Vagina (tissue), 2 donors: ENCODE measurements around the gene SIRPB1. TPM values are rescaled to one million over a fixed set of nuclear protein-coding genes. Genes with fewer than 3 reads are reported as not detected.
"Not testable (repeated sequence)": the region's sequence is repeated elsewhere in the genome, so short reads cannot be mapped to it uniquely, and the experiment has no call there.

Source experiments
- DNase-seq, 2 donors: peaks; one replicate each; pipeline ENCODE4 v3.0.0-alpha.2; 2017; ENCODE audit errors: extremely low spot score in 2 of 2
- H3K27ac ChIP-seq: fragments of 200-600 bp; sonication (generic); one replicate; pipeline ENCODE4 v1.5.1; 2019
- H3K27me3 ChIP-seq: fragments of 200-600 bp; sonication (generic); one replicate; pipeline ENCODE4 v1.5.1; 2019
- H3K36me3 ChIP-seq, 2 donors: fragments of 200-600 bp; sonication (generic); one replicate each; pipeline ENCODE4 v1.5.1; 2017 to 2019
- H3K4me1 ChIP-seq: fragments of 200-600 bp; sonication (generic); one replicate; pipeline ENCODE4 v1.5.1; 2019
- H3K4me3 ChIP-seq, 2 donors: fragments of 200-600 bp; sonication (generic); 1 replicate in 1 of 2; 2 replicates in 1 of 2; pipeline ENCODE4 v1.5.1; 2016 to 2019
- H3K9me3 ChIP-seq: fragments of 200-600 bp; sonication (generic); one replicate; pipeline ENCODE4 v1.5.1; 2019
- POLR2A ChIP-seq, 2 donors: fragments of 450-650 bp; IDR thresholded peaks; one replicate each; pipeline ENCODE4 v1.6.1; 2017; ENCODE audit warnings: antibody characterized with exemption in 2 of 2, mild to moderate bottlenecking in 2 of 2, moderate library complexity in 2 of 2
- POLR2AphosphoS5 ChIP-seq, 2 donors: sonication (generic); formaldehyde crosslinking; IDR thresholded peaks; one replicate each; pipeline ENCODE4 v1.9.0; 2017; ENCODE audit warnings: antibody characterized with exemption in 2 of 2, mild to moderate bottlenecking in 2 of 2, low read depth in 1 of 2; ENCODE audit not compliant: insufficient read depth in 1 of 2
- intact Hi-C: fragments of 100-400 bp; cut with DNase I; formaldehyde crosslinking; loops from one replicate; pipeline ENCODE4 v1.15.1; 2023
- total RNA-seq: library from RNA; depleted of rRNA; stranded (reverse); fragments of >200 nt; gene quantifications from one replicate; pipeline ENCODE4 v1.2.3, GENCODE V29; 2016
- TF ChIP-seq, protein P1 (sequence below), 3 experiments: fragments of 450-650 bp in 2 of 3; fragments of 200-600 bp in 1 of 3; sonication (generic) in 1 of 3; IDR thresholded peaks; one replicate each; pipeline ENCODE4 v1.5.1; 2017 to 2019; ENCODE audit warnings: antibody characterized with exemption in 3 of 3, mild to moderate bottlenecking in 2 of 3, moderate library complexity in 2 of 3

The SIRPB1 gene
- total RNA-seq, 1 donor from 2014 or later: 2.5 TPM

DNA sequence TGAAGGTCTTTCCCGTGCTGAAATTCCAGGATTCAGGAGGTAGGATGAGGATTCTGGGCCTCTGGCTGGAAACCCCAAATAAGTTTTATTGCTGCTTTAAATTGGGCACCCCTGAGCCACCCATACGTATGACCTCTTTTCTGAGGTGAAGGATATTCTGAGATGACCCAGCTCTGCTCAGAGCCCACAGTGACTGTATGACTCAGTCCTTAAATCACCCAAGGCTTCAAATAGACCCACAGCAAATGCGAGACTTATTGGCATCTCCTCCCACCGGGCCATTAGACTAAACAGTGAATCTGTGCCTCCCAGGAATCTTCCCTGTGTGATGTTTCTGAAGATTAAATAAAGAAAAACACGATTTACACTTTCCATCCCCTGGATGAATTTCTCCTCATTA is 28.3 kb upstream of the SIRPB1 start:
- Histone ChIP-seq H3K4me3 (no peak overlapping the region), H3K27me3 (no peaks in the 10 kb centered on the region), H3K4me1 (no peaks in the 10 kb centered on the region), H3K9me3 (no peaks in the 10 kb centered on the region), H3K27ac (no peak overlapping the region), H3K36me3 (no peaks in the 10 kb centered on the region)
- TF ChIP-seq, protein P1, sequence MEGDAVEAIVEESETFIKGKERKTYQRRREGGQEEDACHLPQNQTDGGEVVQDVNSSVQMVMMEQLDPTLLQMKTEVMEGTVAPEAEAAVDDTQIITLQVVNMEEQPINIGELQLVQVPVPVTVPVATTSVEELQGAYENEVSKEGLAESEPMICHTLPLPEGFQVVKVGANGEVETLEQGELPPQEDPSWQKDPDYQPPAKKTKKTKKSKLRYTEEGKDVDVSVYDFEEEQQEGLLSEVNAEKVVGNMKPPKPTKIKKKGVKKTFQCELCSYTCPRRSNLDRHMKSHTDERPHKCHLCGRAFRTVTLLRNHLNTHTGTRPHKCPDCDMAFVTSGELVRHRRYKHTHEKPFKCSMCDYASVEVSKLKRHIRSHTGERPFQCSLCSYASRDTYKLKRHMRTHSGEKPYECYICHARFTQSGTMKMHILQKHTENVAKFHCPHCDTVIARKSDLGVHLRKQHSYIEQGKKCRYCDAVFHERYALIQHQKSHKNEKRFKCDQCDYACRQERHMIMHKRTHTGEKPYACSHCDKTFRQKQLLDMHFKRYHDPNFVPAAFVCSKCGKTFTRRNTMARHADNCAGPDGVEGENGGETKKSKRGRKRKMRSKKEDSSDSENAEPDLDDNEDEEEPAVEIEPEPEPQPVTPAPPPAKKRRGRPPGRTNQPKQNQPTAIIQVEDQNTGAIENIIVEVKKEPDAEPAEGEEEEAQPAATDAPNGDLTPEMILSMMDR (IDR thresholded peaks at IDR 0.05): no peak
- no peak for TF ChIP-seq POLR2A (IDR thresholded peaks at IDR 0.05)
- TF ChIP-seq POLR2AphosphoS5 (IDR thresholded peaks at IDR 0.05; ENCODE audit: insufficient read depth in 1 of 2, low read depth in 1 of 2): no peak
- intact Hi-C loops: no loop called here
- DNase-seq: no peak

DNA sequence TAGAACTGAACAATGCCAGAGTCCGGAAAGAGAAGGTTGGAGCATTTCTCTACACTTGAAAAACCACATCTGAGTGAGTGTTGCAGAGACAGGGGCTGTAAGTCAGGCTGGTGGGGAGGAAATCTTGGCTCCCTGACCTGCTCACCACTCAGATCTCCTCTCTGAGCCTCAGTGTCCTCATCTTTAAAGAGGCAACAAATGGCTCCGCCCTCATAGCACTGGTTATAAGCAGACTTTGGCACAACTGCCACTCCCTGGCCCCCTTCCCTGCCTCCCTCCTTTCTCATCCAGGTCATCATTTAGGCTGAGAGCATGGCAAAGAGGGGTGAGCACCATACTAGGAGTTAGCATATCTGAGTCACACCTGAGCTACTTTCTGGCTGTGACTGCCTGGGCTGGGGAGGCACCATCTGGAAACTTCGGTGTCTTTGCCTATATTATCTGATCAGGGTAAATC is 27.2 kb upstream of the SIRPB1 start:
- H3K27ac ChIP-seq: no peak overlapping the region
- no peaks in the 10 kb centered on the region for H3K27me3 ChIP-seq
- DNase-seq: peak in 1 of 2 donors; percentile 34
- no peaks in the 10 kb centered on the region for H3K4me1 ChIP-seq
- no peaks in the 10 kb centered on the region for H3K36me3 ChIP-seq
- H3K9me3 ChIP-seq: no peaks in the 10 kb centered on the region
- intact Hi-C loops: no loop called here
- no peak overlapping the region for H3K4me3 ChIP-seq
- TF ChIP-seq POLR2A (IDR thresholded peaks at IDR 0.05) (no peak), POLR2AphosphoS5 (IDR thresholded peaks at IDR 0.05; ENCODE audit: insufficient read depth in 1 of 2, low read depth in 1 of 2) (no peak)
- TF ChIP-seq, protein P1 (IDR thresholded peaks at IDR 0.05): no peak

DNA sequence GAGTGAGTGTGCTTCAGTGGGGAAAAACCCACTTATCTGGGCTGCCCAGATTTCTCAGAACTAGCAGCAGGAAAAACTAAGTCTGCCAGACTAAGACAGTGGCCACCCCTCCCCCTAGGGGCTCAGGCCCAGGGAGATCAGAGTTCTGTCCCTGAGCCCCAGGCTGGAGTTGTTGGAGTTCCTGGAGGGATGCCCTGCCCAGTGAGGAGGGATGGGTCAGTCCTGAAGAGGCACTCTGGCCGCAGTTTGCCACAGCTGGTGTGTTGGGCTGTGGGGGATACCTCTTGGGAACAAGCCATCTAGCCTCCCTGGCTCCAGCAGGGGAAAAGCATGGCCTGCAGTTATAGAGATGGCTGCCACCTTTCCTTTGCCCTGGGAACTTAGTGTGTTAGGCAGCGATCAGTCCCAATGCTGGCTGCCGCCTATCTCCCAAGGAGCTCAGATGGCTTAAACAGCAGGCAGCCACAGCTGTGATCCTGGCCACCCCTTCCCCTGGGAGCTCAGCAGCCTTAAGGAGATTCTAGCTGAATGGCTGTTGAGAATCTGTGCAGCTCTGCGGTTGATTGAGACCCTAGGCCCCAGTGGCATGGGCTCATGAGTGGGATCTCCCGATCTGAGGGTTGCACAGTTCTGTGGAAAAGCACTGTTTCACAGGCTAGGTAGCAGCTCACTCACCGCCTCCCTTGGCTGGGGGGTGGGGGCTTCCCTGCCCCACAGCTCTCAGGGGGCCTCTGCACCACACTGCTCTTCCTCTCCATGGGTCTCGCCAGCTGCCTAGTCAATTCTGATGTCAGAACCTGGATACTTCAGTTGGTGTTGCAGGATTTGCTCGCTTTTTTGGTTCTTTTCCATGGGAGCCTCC is 24.5 kb upstream of the SIRPB1 start:
- H3K9me3 ChIP-seq: no peaks in the 10 kb centered on the region
- H3K36me3 ChIP-seq: no peaks in the 10 kb centered on the region
- DNase-seq: peak in 1 of 2 donors; percentile 62
- intact Hi-C loops: no loop called here
- no peak overlapping the region for H3K27ac ChIP-seq
- no peaks in the 10 kb centered on the region for H3K27me3 ChIP-seq
- H3K4me1 ChIP-seq: no peaks in the 10 kb centered on the region
- H3K4me3 ChIP-seq: no peak overlapping the region
- TF ChIP-seq POLR2A (IDR thresholded peaks at IDR 0.05) (no peak), POLR2AphosphoS5 (IDR thresholded peaks at IDR 0.05; ENCODE audit: insufficient read depth in 1 of 2, low read depth in 1 of 2) (no peak)
- TF ChIP-seq, protein P1 (IDR thresholded peaks at IDR 0.05): no peak

DNA sequence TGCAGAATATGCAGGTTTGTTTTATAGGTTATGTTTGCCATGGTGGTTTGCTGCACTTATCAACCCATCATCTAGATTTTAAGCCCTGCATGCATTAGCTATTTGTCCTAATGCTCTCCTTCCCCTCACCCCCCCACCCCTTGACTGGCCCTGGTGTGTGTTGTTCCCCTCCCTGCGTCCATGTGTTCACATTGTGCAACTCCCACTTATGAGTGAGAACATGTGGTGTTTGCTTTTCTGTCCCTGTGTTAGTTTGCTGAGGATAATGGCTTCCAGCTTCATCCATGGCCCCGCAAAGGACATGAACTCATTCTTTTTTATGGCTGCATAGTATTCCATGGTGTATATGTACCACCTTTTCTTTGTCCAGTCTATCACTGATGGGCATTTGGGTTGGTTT is 18.8 kb upstream of the SIRPB1 start:
- H3K27ac ChIP-seq, H3K27me3 ChIP-seq, H3K4me1 ChIP-seq, H3K9me3 ChIP-seq, intact Hi-C loops, H3K4me3 ChIP-seq, DNase-seq, H3K36me3 ChIP-seq: not testable (repeated sequence)

DNA sequence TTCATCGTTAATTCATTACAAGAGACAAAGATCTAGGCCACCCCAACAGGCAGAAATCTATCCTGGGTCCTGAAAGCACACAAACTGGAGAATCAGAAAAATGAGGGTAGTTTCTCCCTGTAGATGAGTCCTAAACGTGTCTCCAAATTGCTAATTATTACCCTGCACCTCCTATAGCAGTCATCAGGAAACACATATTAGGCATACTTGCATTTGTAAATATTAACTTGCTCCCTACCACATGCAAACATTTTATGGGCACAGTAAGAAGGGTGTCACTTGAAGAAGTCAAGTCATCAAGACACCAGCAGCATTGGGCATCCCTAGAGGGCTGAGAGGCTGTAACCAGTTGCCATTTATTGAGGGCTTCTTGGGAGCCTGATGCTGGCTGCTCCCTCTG is 17.9 kb upstream of the SIRPB1 start:
- no peaks in the 10 kb centered on the region for H3K36me3 ChIP-seq
- intact Hi-C loops: no loop called here
- TF ChIP-seq, protein P1 (IDR thresholded peaks at IDR 0.05): no peak
- TF ChIP-seq POLR2A (IDR thresholded peaks at IDR 0.05) (no peak), POLR2AphosphoS5 (IDR thresholded peaks at IDR 0.05; ENCODE audit: insufficient read depth in 1 of 2, low read depth in 1 of 2) (no peak)
- H3K9me3 ChIP-seq: no peaks in the 10 kb centered on the region
- no peak overlapping the region for H3K4me3 ChIP-seq
- no peak overlapping the region for H3K27ac ChIP-seq
- no peaks in the 10 kb centered on the region for H3K27me3 ChIP-seq
- DNase-seq: no peak
- no peaks in the 10 kb centered on the region for H3K4me1 ChIP-seq
